ENCODE results near the gene HSPA12B. TPM values are rescaled to one million over a fixed set of nuclear protein-coding genes. Genes with fewer than 3 reads are reported as not detected.

Gene HSPA12B
- total RNA-seq, 3 donors from 2014 or later = 0.08 TPM; not detected in 2

DNA sequence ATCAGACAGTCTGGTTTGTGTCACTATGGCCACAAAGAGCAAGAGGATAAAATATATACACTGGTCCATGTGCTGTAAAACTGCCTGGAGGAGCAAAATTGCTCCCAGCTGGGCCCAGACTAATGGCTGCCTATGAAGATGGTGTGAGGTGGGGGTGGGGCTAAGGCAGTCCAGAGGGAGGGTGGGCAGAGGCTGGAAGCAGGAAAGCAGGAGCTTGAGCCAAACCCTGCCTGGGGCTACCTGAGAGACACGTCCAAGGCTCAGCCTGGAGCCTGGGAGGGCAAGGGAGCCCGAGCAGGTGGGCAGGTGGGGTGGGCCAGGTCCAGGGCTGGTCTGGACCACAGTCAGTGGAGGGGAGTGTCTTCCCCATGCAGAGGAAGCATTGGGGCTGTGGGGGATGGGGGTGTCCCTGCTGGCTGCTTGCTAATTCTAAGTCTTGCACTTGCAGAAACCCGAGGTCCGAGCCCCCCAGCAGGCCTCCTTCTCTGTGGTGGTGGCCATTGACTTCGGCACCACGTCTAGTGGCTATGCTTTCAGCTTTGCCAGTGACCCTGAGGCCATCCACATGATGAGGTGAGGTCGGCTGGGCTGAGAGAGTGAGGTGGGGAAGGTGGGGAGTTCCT is 9.5 kb downstream of the HSPA12B start:
- H3K4me3 Mint-ChIP-seq = no peak overlapping the region
- no peaks in the 10 kb centered on the region for H3K9me3 Mint-ChIP-seq
- H3K36me3 Mint-ChIP-seq (ENCODE audit: insufficient read depth) = no peaks in the 10 kb centered on the region
- H3K27me3 Mint-ChIP-seq (ENCODE audit: low read depth) = peaks cover 15% of the 10 kb centered on the region
- no peak for ATAC-seq
- DNase-seq = no peak
- peaks cover 10% of the 10 kb centered on the region for H3K4me1 Mint-ChIP-seq (ENCODE audit: low read depth)

DNA sequence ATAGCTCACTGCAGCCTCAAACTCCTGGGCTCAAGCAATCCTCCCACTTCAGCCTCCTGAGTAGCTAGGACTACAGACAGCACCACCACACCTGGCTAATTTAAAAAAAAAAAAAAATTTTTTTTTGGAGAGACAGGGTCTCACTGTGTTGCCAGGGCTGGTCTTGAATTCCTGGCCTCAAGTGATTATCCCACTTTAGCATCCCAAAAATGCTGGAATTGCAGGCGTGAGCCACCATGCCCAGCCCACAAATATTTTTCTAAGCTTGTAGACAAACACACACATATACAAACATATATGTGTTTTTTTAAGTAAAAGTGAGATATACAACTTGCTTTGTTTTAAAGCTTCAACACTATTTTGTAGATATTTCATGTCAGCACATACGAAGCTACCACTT is 10.8 kb downstream of the HSPA12B start:
- ATAC-seq (no peak), DNase-seq (no peak)
- Mint-ChIP-seq H3K9me3 (no peaks in the 10 kb centered on the region), H3K36me3 (ENCODE audit: insufficient read depth) (no peaks in the 10 kb centered on the region), H3K4me3 (no peak overlapping the region), H3K4me1 (ENCODE audit: low read depth) (peaks cover 10% of the 10 kb centered on the region), H3K27me3 (ENCODE audit: low read depth) (peaks cover 19% of the 10 kb centered on the region)

- H3K9me3 Mint-ChIP-seq = no peaks in the 10 kb centered on the region
Observed at GRCh38 chr20:3744037-3744436, 11.6 kb downstream of the HSPA12B start.

DNA sequence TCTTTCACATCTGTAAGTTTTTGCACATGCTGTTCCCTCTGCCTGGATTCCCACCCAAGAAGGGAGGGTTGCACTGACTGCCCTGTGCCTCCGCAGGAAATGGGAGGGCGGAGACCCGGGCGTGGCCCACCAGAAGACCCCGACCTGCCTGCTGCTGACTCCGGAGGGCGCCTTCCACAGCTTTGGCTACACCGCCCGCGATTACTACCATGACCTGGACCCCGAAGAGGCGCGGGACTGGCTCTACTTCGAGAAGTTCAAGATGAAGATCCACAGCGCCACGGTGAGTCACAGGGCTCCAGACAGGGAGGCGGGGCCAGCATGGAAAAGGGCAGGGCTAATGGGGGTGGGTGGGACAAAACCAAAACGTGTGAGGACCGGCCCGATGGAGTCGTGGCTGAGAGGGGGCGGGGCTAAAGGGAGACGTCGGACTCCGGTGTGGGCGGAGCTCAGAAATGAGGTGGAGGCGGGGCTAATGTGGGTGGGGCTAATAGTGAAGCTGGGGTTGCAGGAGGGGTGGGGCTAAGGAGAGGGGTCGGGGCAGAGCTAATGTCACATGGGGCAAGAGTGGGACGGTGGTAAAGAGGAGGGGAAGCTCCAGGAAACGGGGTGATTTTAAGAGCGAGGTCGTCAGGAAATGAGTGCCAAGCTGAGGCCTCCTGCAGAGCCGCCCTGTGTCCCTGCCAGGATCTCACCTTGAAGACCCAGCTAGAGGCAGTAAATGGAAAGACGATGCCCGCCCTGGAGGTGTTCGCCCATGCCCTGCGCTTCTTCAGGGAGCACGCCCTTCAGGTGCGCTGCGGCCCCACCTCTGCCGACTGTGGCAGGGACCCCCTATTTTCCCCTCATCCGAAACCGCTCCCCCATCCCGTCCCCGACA is 12.6 kb downstream of the HSPA12B start:
- Mint-ChIP-seq H3K9me3 (no peaks in the 10 kb centered on the region), H3K4me3 (peak overlapping the region; percentile 69), H3K27me3 (ENCODE audit: low read depth) (peaks cover 19% of the 10 kb centered on the region), H3K36me3 (ENCODE audit: insufficient read depth) (no peaks in the 10 kb centered on the region), H3K4me1 (ENCODE audit: low read depth) (peaks cover 10% of the 10 kb centered on the region)
- peak; percentile 80 to 81 for ATAC-seq
- peak; percentile 72 for DNase-seq

More at GRCh38 chr20:3744037-3744436, 11.6 kb downstream of the HSPA12B start:
- no peak overlapping the region for H3K4me3 Mint-ChIP-seq
- ATAC-seq (no peak), DNase-seq (no peak)
- peaks cover 10% of the 10 kb centered on the region for H3K4me1 Mint-ChIP-seq (ENCODE audit: low read depth)
- peaks cover 19% of the 10 kb centered on the region for H3K27me3 Mint-ChIP-seq (ENCODE audit: low read depth)
- no peaks in the 10 kb centered on the region for H3K36me3 Mint-ChIP-seq (ENCODE audit: insufficient read depth)

DNA sequence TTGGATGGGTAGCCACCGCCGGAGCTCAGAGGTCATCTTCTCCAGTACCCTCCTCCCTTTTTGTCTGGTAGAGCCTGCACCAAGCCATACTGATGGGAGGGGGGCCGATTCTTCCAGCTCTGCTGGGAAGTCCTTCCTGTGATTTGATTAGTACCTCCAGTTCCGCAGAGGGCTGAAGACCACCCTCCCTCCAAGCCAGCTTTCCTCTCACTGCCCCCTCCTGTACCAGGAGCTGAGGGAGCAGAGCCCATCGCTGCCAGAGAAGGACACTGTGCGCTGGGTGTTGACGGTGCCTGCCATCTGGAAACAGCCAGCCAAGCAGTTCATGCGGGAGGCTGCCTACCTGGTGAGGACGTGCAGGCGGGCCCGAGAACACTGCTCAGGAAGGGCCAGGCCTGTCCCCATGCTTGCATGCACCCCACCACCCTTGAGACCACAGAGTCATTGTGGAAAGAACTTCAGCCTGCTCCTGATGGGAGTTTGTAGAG is 13.2 kb downstream of the HSPA12B start:
- no peak for ATAC-seq

DNA sequence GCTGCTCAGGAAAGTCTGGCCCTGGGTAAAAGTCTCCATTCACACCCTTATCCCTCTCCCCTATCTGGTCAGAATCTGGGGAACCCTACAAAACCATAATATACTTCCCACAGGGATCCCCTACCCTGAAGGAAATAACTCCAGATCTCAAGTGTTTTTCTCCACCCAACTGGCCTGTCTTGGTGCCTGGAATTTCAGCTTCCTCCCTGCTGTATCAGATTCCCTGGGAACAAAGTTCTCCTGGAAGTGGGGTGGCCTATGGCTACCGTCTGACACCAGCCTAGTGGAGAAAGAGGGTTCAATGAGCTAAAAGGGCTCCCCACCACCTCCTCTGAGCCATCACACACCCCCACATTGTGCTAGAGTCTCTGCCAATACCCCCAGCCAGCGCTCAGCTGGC is 15.0 kb downstream of the HSPA12B start:
- ATAC-seq (no peak), DNase-seq (no peak)
- H3K4me3 Mint-ChIP-seq = no peak overlapping the region
- no peaks in the 10 kb centered on the region for H3K36me3 Mint-ChIP-seq (ENCODE audit: insufficient read depth)
- H3K27me3 Mint-ChIP-seq (ENCODE audit: low read depth) = peaks cover 19% of the 10 kb centered on the region
- H3K9me3 Mint-ChIP-seq = no peaks in the 10 kb centered on the region
- peaks cover 17% of the 10 kb centered on the region for H3K4me1 Mint-ChIP-seq (ENCODE audit: low read depth)

More for the DNA sequence above, 13.2 kb downstream of the HSPA12B start:
- peaks cover 10% of the 10 kb centered on the region for H3K4me1 Mint-ChIP-seq (ENCODE audit: low read depth)
- H3K27me3 Mint-ChIP-seq (ENCODE audit: low read depth) = peaks cover 19% of the 10 kb centered on the region
- no peaks in the 10 kb centered on the region for H3K36me3 Mint-ChIP-seq (ENCODE audit: insufficient read depth)
- no peaks in the 10 kb centered on the region for H3K9me3 Mint-ChIP-seq
- H3K4me3 Mint-ChIP-seq = no peak overlapping the region
- no peak for DNase-seq

DNA sequence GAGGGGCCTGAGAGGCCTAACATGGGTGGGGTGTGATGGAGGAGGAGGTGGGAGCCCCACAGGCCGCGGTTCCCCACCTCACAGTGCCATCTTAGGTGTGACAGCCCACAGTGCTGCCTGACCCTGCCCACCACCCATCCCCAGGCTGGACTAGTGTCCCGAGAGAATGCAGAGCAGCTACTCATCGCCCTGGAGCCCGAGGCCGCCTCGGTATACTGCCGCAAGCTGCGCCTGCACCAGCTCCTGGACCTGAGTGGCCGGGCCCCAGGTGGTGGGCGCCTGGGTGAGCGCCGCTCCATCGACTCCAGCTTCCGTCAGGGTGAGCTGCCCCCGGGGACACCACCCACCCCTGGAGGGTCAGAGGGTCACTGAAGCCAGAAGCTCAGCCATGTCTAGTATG is 15.6 kb downstream of the HSPA12B start:
- peaks cover 19% of the 10 kb centered on the region for H3K27me3 Mint-ChIP-seq (ENCODE audit: low read depth)
- H3K36me3 Mint-ChIP-seq (ENCODE audit: insufficient read depth) = no peaks in the 10 kb centered on the region
- no peak overlapping the region for H3K4me3 Mint-ChIP-seq
- peaks cover 21% of the 10 kb centered on the region for H3K4me1 Mint-ChIP-seq (ENCODE audit: low read depth)
- DNase-seq (no peak), ATAC-seq (no peak)
- no peaks in the 10 kb centered on the region for H3K9me3 Mint-ChIP-seq

GRCh38 chr20:3749087-3749688 is 16.7 kb downstream of the HSPA12B start:
- ATAC-seq (no peak), DNase-seq (no peak)
- peaks cover 21% of the 10 kb centered on the region for H3K4me1 Mint-ChIP-seq (ENCODE audit: low read depth)
- no peaks in the 10 kb centered on the region for H3K36me3 Mint-ChIP-seq (ENCODE audit: insufficient read depth)
- no peak overlapping the region for H3K4me3 Mint-ChIP-seq
- H3K27me3 Mint-ChIP-seq (ENCODE audit: low read depth) = peaks cover 19% of the 10 kb centered on the region
- H3K9me3 Mint-ChIP-seq = no peaks in the 10 kb centered on the region

GRCh38 chr20:3749689-3750531 is 17.4 kb downstream of the HSPA12B start:
- H3K36me3 Mint-ChIP-seq (ENCODE audit: insufficient read depth) = no peaks in the 10 kb centered on the region
- H3K9me3 Mint-ChIP-seq = no peaks in the 10 kb centered on the region
- DNase-seq (no peak), ATAC-seq (peak; percentile 33 to 41)
- no peak overlapping the region for H3K4me3 Mint-ChIP-seq
- peaks cover 13% of the 10 kb centered on the region for H3K4me1 Mint-ChIP-seq (ENCODE audit: low read depth)
- H3K27me3 Mint-ChIP-seq (ENCODE audit: low read depth) = peaks cover 14% of the 10 kb centered on the region

DNA sequence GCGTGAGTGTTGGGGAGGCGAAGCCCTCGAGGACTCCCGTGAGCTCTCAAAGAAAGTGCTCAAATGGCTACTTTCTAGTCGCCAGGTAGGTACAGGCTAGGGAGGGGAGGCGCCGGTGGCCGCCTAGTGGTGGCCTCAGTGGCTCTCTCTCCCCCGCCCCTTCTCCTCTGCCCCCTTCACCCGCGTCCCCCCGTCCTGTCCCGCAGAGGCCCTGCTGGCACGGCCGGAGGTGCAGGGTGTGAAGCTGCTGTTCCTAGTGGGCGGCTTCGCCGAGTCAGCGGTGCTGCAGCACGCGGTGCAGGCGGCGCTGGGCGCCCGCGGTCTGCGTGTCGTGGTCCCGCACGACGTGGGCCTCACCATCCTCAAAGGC is 18.8 kb downstream of the HSPA12B start:
- no peak for DNase-seq
- H3K36me3 Mint-ChIP-seq (ENCODE audit: insufficient read depth) = no peaks in the 10 kb centered on the region
- peaks cover 11% of the 10 kb centered on the region for H3K4me1 Mint-ChIP-seq (ENCODE audit: low read depth)
- no peak for ATAC-seq
- H3K27me3 Mint-ChIP-seq (ENCODE audit: low read depth) = peaks cover 9% of the 10 kb centered on the region
- H3K4me3 Mint-ChIP-seq = no peak overlapping the region
- H3K9me3 Mint-ChIP-seq = no peaks in the 10 kb centered on the region

DNA sequence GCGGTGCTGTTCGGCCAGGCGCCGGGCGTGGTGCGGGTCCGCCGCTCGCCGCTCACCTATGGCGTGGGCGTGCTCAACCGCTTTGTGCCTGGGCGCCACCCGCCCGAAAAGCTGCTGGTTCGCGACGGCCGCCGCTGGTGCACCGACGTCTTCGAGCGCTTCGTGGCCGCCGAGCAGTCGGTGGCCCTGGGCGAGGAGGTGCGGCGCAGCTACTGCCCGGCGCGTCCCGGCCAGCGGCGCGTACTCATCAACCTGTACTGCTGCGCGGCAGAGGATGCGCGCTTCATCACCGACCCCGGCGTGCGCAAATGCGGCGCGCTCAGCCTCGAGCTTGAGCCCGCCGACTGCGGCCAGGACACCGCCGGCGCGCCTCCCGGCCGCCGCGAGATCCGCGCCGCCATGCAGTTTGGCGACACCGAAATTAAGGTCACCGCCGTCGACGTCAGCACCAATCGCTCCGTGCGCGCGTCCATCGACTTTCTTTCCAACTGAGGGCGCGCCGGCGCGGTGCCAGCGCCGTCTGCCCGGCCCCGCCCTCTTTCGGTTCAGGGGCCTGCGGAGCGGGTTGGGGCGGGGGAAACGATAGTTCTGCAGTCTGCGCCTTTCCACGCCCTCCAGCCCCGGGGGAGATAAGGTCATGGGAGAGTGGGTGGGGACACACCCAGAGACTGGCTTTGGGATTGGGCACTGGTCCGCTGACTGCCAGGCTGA is 19.3 kb downstream of the HSPA12B start:
- H3K36me3 Mint-ChIP-seq (ENCODE audit: insufficient read depth) = no peaks in the 10 kb centered on the region
- ATAC-seq (peak; percentile 57), DNase-seq (peak; percentile 26)
- H3K27me3 Mint-ChIP-seq (ENCODE audit: low read depth) = peaks cover 4% of the 10 kb centered on the region
- peaks cover 11% of the 10 kb centered on the region for H3K4me1 Mint-ChIP-seq (ENCODE audit: low read depth)
- H3K4me3 Mint-ChIP-seq = peak overlapping the region; percentile 65
- no peaks in the 10 kb centered on the region for H3K9me3 Mint-ChIP-seq

- peaks cover 11% of the 10 kb centered on the region for H3K4me1 Mint-ChIP-seq (ENCODE audit: low read depth)
- DNase-seq (no peak), ATAC-seq (no peak)
- H3K36me3 Mint-ChIP-seq (ENCODE audit: insufficient read depth) = peaks cover 1% of the 10 kb centered on the region
- H3K4me3 Mint-ChIP-seq = peak overlapping the region; percentile 65
- H3K27me3 Mint-ChIP-seq (ENCODE audit: low read depth) = peaks cover under 1% of the 10 kb centered on the region
- no peaks in the 10 kb centered on the region for H3K9me3 Mint-ChIP-seq
Observed at GRCh38 chr20:3752386-3752759, 19.9 kb downstream of the HSPA12B start.

DNA sequence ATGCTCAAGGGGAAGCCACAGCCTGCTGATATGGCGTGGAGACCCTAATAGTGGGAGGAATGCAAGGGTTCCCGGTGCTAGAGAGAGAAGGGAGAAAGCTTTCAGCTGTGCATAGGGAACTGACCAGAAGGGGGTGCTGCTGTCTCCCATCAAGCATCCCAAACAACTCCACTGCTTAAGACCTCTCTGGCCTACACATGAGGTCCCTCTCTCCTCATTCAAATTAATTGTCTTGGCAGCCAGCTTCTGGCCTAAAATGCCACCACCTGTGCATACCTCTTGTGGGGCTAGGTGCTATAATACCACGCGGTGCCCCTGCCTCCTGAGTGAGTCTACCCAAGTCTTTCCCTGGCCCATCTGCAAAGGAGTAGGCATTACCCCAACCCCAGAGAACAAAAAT is 20.6 kb downstream of the HSPA12B start:
- peaks cover 11% of the 10 kb centered on the region for H3K4me1 Mint-ChIP-seq (ENCODE audit: low read depth)
- H3K36me3 Mint-ChIP-seq (ENCODE audit: insufficient read depth) = peaks cover 3% of the 10 kb centered on the region
- H3K4me3 Mint-ChIP-seq = no peak overlapping the region
- DNase-seq (peak; percentile 50), ATAC-seq (peak; percentile 47 to 55)
- H3K9me3 Mint-ChIP-seq = no peaks in the 10 kb centered on the region
- no peaks in the 10 kb centered on the region for H3K27me3 Mint-ChIP-seq (ENCODE audit: low read depth)

Data from activated T-cell treated with anti-CD3 and anti-CD28 coated beads, Interleukin-2, amount 50 U/mL, for 4 hours (primary cell).